ENCODE results near the gene DOK3. TPM values are rescaled to one million over a fixed set of nuclear protein-coding genes. Genes with fewer than 3 reads are reported as not detected.

Gene DOK3
- polyA plus RNA-seq, 3 donors: 62.8 to 196 (median 98.3) TPM

DNA sequence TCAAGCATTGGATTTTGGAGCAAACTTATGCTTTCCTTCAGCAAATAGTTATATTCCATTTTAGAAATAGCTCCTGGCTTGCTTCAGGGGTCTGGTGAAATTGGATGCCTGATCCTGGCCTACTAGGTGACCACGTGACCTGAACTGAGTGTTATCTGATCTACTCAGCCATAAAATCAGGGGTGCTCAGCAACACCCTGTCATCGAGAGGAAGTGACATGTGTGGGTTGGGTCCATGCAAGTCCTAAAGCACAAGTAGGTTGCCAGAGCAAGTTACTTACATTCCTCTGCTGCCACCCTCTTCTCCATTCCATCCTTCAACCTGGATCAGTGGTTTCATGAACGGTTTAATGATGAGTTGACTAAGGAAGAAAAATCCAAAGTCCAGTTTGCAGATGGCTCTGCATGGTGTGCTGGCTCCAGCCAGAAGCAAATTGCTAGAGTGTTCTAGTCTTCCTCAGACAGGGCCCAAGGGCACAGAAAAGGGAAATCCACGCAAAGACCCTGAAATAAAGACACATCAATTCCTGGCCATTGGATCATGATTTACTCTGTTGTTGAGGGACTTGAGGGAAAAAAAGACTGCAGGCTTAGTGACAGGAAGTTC, 47.5 kb upstream of the DOK3 start:
- DNase-seq: no peak
- no peak overlapping the region for H3K4me3 Mint-ChIP-seq
- H4K20me1 ChIP-seq (ENCODE audit: insufficient read depth, low read length): peaks cover 18% of the 10 kb centered on the region
- H3K27me3 Mint-ChIP-seq (ENCODE audit: low read depth in 3 of 3): peaks cover 3 to 8% (median 5%) of the 10 kb centered on the region in 3 donors
- H3K79me2 ChIP-seq (ENCODE audit: insufficient read depth, low read length): peaks cover 20% of the 10 kb centered on the region
- H3K9me3 Mint-ChIP-seq: peaks cover 0 to 6% (median 5%) of the 10 kb centered on the region in 7 donors
- no peak overlapping the region for H3K4me2 ChIP-seq (replicated peaks; ENCODE audit: extremely low read depth, low read length, poor library complexity, severe bottlenecking)
- H3K27ac Mint-ChIP-seq: no peak overlapping the region
- H3K4me1 Mint-ChIP-seq: peaks cover 21% of the 10 kb centered on the region
- H3K9ac ChIP-seq (ENCODE audit: insufficient read depth, low read length, poor library complexity, severe bottlenecking): no peak overlapping the region
- intact Hi-C loops (cut with micrococcal nuclease): loop anchor here in 1 of 2 donors (5.0 kb wide), 1 partner anchor 40 kb away; no protein-coding TSS in a partner anchor
- peaks cover 0 to 7% of the 10 kb centered on the region in 2 donors for H3K36me3 ChIP-seq (replicated peaks in 1 of 2; ENCODE audit: control insufficient read depth in 1 of 2, insufficient read depth in 2 of 2, low read length in 2 of 2)
- TF ChIP-seq, protein P1, sequence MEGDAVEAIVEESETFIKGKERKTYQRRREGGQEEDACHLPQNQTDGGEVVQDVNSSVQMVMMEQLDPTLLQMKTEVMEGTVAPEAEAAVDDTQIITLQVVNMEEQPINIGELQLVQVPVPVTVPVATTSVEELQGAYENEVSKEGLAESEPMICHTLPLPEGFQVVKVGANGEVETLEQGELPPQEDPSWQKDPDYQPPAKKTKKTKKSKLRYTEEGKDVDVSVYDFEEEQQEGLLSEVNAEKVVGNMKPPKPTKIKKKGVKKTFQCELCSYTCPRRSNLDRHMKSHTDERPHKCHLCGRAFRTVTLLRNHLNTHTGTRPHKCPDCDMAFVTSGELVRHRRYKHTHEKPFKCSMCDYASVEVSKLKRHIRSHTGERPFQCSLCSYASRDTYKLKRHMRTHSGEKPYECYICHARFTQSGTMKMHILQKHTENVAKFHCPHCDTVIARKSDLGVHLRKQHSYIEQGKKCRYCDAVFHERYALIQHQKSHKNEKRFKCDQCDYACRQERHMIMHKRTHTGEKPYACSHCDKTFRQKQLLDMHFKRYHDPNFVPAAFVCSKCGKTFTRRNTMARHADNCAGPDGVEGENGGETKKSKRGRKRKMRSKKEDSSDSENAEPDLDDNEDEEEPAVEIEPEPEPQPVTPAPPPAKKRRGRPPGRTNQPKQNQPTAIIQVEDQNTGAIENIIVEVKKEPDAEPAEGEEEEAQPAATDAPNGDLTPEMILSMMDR (IDR thresholded peaks at IDR 0.05): no peak
- no peaks in the 10 kb centered on the region for H3K27me3 ChIP-seq (ENCODE audit: control insufficient read depth in 2 of 2, insufficient read depth in 2 of 2, low read length in 2 of 2)
- no peak overlapping the region for H3K4me3 ChIP-seq (replicated peaks in 1 of 3; ENCODE audit: low read depth in 2 of 3, low read length in 3 of 3)
- H3K36me3 Mint-ChIP-seq: peaks cover 7% of the 10 kb centered on the region in 2 donors
- no peak overlapping the region for H3K27ac ChIP-seq (ENCODE audit: low read depth in 1 of 2, low read length in 2 of 2)
- H3K4me1 ChIP-seq (ENCODE audit: control insufficient read depth in 1 of 2, insufficient read depth in 2 of 2, low read length in 2 of 2): peaks cover 16 to 19% of the 10 kb centered on the region in 2 donors
- no peak overlapping the region for H2AFZ ChIP-seq (ENCODE audit: insufficient read depth, low read depth, low read length, poor library complexity, severe bottlenecking)
- no peaks in the 10 kb centered on the region for H3K9me3 ChIP-seq (replicated peaks in 1 of 2; ENCODE audit: control insufficient read depth in 1 of 2, insufficient read depth in 1 of 2, low read length in 2 of 2)
- WGBS (ENCODE audit: insufficient coverage): 50% methylated on average over 2 of the region's 4 CpGs

DNA sequence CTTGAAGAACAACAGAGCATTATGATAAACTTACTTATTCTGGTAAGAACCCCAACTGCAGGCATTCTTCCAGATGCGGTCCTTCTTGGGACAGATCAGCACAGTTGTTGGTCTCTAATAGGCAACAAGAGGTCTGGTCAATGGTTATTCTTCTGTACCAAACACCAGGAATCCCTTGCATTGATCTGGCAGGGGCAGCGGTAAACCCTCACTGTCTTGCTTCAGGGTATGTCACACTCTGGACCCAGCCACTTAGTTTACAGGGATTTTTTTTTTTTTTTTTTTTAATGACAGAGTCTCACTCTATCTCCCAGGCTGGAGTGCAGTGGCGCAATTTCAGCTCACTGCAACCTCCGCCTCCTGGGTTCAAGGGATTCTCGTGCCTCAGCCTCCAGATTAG, 46.0 kb upstream of the DOK3 start:
- Histone ChIP-seq H3K4me1 (ENCODE audit: control insufficient read depth in 1 of 2, insufficient read depth in 2 of 2, low read length in 2 of 2) (peaks cover 16 to 19% of the 10 kb centered on the region in 2 donors), H3K9ac (ENCODE audit: insufficient read depth, low read length, poor library complexity, severe bottlenecking) (no peak overlapping the region), H3K9me3 (replicated peaks in 1 of 2; ENCODE audit: control insufficient read depth in 1 of 2, insufficient read depth in 1 of 2, low read length in 2 of 2) (no peaks in the 10 kb centered on the region), H4K20me1 (ENCODE audit: insufficient read depth, low read length) (peaks cover 31% of the 10 kb centered on the region), H2AFZ (ENCODE audit: insufficient read depth, low read depth, low read length, poor library complexity, severe bottlenecking) (no peak overlapping the region), H3K79me2 (ENCODE audit: insufficient read depth, low read length) (peaks cover 35% of the 10 kb centered on the region), H3K4me3 (replicated peaks in 1 of 3; ENCODE audit: low read depth in 2 of 3, low read length in 3 of 3) (no peak overlapping the region), H3K4me2 (replicated peaks; ENCODE audit: extremely low read depth, low read length, poor library complexity, severe bottlenecking) (no peak overlapping the region), H3K27ac (ENCODE audit: low read depth in 1 of 2, low read length in 2 of 2) (no peak overlapping the region), H3K36me3 (replicated peaks in 1 of 2; ENCODE audit: control insufficient read depth in 1 of 2, insufficient read depth in 2 of 2, low read length in 2 of 2) (peaks cover 0 to 22% of the 10 kb centered on the region in 2 donors), H3K27me3 (ENCODE audit: control insufficient read depth in 2 of 2, insufficient read depth in 2 of 2, low read length in 2 of 2) (no peaks in the 10 kb centered on the region)
- peaks cover 17% of the 10 kb centered on the region in 2 donors for H3K36me3 Mint-ChIP-seq
- H3K27me3 Mint-ChIP-seq (ENCODE audit: low read depth in 3 of 3): peaks cover 0 to 7% (median 3%) of the 10 kb centered on the region in 3 donors
- TF ChIP-seq, protein P1 (IDR thresholded peaks at IDR 0.05): no peak
- intact Hi-C loops (cut with micrococcal nuclease): loop anchor here in 1 of 2 donors (5.0 kb wide), 1 partner anchor 42 kb away; no protein-coding TSS in a partner anchor
- no peak overlapping the region for H3K27ac Mint-ChIP-seq
- DNase-seq: no peak
- 100% methylated on average over 1 of the region's 5 CpGs for WGBS (ENCODE audit: insufficient coverage)
- peaks cover 0 to 1% (median 0%) of the 10 kb centered on the region in 7 donors for H3K9me3 Mint-ChIP-seq
- peaks cover 23% of the 10 kb centered on the region for H3K4me1 Mint-ChIP-seq
- H3K4me3 Mint-ChIP-seq: no peak overlapping the region

Measured in CD14-positive monocyte (primary cell).